ENCODE measurements around the gene ARL2BP. TPM values are rescaled to one million over a fixed set of nuclear protein-coding genes. Genes with fewer than 3 reads are reported as not detected.
A peak's percentile ranks its signal among the peaks of the same experiment; 100 is the strongest.

The ARL2BP gene
- polyA plus RNA-seq, 4 donors, result 70.0 to 82.8 (median 77.5) TPM

DNA sequence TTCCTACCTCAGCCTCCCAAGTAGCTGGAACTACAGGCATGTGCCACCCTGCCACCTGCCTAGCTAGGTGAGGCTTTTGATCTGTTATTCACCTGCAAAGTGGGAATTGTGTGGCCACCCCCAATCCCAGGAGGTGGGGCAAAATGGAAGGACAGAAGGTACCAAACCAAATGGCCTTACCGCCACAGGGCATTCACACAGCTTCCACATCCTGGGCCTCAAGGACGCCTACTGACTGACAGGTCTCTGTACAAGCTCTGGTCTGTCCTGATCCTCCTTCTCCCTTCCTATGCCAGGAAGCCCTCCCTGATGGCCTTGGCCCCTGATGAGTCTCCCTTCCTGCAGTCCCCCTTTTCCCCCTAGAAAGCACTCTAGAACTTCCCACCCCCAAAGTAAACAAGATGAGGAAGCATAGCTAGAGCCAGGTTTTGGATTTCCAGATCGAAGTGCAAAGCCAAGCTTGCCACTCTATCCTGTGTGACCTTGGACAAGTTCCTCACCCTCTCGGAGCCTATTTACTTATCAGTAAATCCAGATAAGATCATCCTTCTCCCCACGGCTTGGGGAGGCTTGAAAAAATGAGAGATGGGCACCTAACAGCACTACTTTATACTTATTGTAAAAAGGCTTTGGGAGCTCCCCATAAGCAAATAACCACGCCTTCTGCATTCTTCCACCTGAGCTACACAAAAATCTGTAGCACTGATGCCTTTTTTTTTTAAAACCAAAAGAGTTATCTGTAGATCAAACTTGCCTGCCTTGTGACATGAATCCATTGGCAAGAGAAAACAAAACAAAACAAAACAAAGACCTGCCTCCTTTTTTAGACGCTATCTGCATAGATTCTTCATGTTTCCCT, 35.0 kb downstream of the ARL2BP start:
- no peak for DNase-seq (ENCODE audit: low read depth in 4 of 4, low spot score in 2 of 4)

- DNase-seq (ENCODE audit: low read depth in 4 of 4, low spot score in 2 of 4), result no peak
Observed at GRCh38 chr16:57281791-57282190, 36.7 kb downstream of the ARL2BP start.

DNA sequence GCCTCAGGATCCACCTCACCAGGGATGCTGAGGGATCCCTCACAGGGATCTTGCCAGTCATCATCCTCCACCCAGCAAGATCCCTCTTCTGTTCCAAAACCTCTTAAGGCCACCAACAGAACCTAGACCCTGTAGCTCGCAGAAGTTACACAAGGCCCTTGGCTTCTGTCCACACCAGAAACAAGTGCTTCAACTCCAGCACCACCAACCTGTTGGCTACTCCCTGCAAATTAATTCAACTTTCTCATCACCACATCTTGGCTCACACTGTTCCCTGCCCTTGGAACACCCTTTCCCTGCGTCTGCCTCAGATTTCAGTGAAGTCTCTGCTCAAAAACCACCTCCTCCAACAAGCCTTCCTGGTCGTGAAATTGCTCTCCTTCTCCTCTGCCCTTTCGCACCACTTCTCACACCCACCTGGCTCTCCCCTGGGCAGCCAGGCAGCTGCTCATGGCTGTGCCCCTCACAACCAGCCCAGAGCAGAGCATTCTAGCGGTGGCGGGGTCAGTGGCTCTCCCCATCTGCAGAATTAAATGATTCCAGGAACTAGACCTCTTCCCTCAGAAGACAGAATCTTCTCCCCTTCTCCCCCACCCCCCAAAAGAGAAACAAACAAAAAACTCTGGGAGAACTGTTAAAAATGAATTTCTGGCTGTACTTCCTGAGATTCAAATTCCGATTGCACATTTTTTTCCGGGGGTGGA, 37.6 kb downstream of the ARL2BP start:
- no peak for DNase-seq (ENCODE audit: low read depth in 4 of 4, low spot score in 2 of 4)

DNA sequence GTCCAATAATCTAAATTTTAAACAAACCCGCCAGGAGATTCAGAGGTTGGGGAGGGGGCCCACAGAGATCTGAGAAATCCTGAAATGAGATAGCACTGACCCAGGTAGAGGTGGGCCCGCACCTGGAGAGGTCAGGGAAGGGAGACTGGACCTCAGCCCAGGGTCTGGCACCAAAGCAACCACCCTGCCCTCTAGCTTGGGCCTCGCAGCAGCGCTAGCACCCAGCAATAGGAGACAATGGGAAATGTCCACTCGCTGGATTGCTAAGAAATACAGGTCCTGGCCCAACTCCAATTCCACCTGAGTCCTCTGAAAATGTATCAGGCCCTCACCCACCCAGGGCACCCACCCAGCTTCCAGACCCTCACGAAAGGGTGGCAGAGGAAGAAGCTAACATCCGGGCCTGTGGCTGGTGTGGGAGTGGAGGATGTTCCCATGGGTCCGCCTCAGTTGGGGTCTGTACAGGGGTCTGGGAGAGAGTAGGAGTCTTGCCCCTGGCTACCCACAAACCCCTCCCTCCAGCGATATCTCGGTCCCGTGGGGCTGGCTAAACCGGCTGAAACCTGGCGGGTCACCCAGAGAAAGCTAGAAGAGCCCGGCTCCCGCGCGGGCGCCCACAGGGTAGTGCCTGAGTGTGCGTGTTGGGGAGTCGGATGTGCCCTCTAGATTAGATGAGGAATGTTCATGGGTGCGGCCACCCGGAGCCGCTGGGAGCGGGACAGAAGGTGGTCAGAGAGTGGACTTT, 38.3 kb downstream of the ARL2BP start:
- DNase-seq (ENCODE audit: low read depth in 4 of 4, low spot score in 2 of 4), result no peak

DNA sequence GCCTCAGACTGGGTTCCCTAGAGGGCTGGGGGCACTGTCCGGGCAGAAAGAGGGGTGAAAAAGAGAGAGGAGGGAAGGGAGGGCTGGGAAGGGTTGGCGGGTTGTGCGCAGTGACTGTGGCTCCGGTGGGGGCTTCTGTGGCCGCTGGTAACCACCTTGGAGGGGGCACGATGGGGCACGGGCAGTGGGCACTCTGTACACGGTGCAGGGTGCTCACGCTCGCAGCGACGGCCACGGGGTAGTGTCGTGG, 38.8 kb downstream of the ARL2BP start:
- no peak for DNase-seq (ENCODE audit: low read depth in 4 of 4, low spot score in 2 of 4)

DNA sequence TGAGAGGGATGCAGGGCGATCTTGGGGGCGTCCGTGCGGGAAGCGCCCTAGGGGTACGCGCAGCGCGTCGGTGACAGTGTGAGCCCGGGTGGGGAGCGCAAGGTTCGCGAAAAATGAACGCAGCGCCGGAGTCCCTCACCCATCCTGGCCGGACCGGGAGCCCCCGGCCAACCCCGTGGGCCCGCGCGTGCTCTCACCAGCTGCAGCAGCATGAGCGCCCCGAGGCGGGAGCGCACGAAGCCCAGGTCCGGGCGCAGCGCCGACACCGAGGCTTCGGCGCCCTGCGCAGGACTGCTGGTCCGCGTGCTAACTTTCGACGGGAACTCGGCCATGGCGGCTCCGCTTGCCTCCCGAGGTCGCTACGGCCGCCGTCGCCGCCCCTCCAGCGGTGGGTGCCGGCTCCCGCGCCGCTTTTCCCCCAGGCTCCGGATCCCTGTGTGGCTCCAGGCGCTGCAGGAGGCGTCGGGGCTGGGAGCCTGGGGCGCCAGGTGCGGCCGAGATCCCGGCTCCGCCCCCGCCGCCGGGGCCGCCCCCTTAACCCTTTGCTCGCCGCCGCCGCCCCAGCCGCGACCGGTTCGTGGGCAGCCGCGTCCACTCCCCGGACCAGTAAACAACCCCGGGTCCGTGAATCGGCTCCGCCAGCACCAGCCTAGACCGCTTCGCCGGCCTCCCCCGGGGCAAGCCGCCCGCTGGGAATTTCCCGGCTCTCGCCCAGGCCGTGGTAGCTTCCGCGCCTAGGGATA, 39.3 kb downstream of the ARL2BP start, which contains the start of gene PLLP:
Gene PLLP, minus strand, starts transcription at position 464 of the 743 bp plus-strand sequence. Its CDS starts 132 bp downstream, at position 332.
- no peak for DNase-seq (ENCODE audit: low read depth in 4 of 4, low spot score in 2 of 4)

DNA sequence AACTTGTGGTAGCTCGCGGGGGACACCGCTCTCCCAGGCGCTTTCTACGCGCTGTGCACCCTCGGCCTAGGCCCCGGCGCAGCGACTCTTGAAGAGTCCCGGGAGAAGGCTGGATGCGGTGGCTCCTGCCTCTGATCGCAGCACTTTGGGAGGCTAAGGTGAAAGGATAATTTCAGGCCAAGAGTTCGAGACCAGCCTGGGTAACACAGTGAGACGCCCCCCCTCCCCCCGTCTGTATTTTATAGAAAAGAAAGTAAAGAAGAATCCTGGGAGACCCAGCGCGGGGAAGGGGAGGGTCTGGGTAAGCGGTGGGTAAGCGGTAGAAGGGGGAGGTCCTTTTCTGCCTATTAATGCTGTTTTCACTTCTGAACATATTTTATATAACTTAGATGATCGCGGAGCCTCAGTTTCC, 39.9 kb downstream of the ARL2BP start:
- no peak for DNase-seq (ENCODE audit: low read depth in 4 of 4, low spot score in 2 of 4)

DNA sequence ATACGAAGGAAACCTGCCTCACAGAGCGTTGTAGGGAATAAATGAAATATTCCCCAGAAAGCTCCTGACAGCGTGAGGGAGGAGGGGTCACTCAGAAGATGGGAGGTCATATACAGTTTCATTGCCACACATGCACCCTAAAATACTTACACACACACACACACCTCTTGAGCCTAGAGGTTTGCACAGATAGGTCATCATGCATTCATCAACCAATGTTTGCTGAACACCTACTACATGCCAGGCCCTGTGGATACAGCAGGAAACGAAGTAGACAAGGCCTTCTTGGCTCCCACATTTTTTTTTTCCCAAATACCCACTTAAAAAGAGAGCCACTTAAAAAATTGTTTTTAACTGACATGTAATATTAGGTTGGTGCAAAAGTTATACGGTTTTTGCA, 40.3 kb downstream of the ARL2BP start:
- DNase-seq (ENCODE audit: low read depth in 4 of 4, low spot score in 2 of 4), result no peak

- DNase-seq (ENCODE audit: low read depth in 4 of 4, low spot score in 2 of 4), result no peak
Observed at GRCh38 chr16:57289391-57290257, 44.6 kb downstream of the ARL2BP start.

DNA sequence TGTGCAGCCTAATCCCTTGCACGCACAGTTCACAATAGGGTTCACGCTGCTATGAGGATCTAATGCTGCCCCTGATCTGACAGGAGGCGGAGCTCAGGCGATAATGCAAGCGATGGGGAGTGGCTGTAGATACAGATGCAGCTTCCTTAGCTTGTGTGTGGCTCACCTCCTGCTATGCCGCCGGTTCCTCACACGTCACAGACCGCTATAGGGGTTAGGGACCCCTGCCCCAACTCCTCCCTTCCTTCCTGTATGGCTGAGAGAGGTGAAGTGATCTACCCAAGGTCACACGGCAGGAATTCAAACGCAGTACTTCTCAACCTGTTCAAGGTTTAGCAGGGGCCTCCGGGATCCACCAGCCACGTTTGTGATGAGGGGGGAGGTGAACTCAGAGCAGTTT, 52.8 kb downstream of the ARL2BP start:
- DNase-seq (ENCODE audit: low read depth in 4 of 4, low spot score in 2 of 4), result no peak

DNA sequence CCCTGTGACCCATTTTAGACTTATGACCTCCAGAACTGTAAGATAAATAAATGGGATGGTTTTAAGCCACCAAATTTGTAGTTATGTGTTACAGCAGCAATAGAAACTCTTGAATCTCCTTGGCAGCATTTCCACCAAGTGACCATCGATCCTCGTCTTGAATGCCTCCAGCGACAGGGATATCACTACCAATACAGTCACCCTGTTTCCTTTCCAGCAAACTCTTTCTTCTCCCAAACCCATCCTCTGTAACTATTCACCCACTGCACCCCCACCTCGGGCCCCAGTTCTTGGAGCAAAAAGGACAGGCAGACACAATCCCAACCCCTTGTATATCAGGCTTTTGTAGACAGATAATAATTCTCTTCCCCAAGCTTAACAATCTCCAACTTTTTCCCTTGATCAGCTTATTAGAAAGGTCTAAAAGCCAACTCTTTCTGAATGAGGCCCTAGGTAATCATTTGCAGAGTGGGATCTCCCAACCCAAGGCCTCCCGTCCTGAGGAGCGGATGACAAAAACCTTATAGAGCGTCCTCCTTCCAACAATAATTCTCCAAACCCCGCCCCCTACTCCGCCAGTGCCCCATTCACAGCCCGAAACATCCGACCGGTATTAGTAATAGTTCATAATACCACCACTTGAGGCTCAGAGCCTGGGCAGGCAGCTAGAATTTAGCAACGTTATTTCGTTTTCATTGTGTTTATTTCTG, 54.1 kb downstream of the ARL2BP start:
- DNase-seq (ENCODE audit: low read depth in 4 of 4, low spot score in 2 of 4), result no peak

- peak; percentile 88 to 95 (median 89) for DNase-seq (ENCODE audit: low read depth in 4 of 4, low spot score in 2 of 4)
Observed at GRCh38 chr16:57299719-57300386, 54.8 kb downstream of the ARL2BP start.

GRCh38 chr16:57300387-57301125, 55.5 kb downstream of the ARL2BP start:
- peak; percentile 97 to 100 (median 98) for DNase-seq (ENCODE audit: low read depth in 4 of 4, low spot score in 2 of 4)

DNA sequence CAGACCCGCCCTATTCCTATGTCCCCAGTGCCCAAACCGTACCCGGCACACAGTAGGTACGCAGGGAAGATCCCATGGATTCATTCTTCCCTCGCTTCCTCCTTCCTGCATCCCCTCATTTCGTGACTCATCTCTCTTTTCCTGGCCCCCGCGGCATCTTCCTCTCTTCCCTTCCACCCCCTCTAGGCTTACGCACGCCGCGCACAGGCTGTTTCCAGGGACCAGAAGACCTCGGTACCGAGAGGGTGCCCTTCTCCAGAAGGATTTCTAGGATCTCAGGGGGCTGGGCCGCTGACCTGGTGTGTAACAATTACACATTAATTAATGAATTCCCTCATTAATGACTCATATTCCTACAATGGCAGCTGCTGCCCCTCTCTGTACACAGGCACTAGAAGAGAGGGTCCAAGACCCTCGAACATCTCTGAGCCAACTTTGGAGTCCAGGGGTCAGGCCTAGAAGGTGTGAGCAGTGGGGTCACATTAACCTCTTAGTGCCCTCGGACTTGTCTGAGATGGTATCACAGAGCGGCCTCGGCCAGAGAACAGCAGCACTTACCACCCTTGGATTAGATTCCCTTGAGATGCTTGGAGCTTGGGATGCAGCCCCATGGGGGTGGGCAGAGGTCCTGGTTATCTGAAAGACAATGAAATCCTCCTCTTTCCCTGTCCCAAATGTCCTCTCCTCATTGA, 56.2 kb downstream of the ARL2BP start:
- DNase-seq (ENCODE audit: low read depth in 4 of 4, low spot score in 2 of 4), result no peak
